HepG2 (cell line): Measurements from ENCODE around the gene FOXK2.

ENCODE experiments used
- AFF4 ChIP-seq: sonication (generic); formaldehyde crosslinking; IDR thresholded peaks from 2 replicates; pipeline ENCODE4 v1.4.0; 2020; ENCODE audit warnings: missing genetic modification reagents
- FOXA1 ChIP-seq, 2 experiments: fragments of 450-650 bp in 1 of 2; sonication (generic) in 1 of 2; formaldehyde crosslinking in 1 of 2; IDR thresholded peaks; 2 replicates each; pipeline versions ENCODE4 v1.4.0 to v1.6.1; 2016 to 2020; ENCODE audit warnings: missing genetic modification reagents in 1 of 2
- GABPA ChIP-seq, 2 experiments: IDR thresholded peaks; 2 replicates each; pipeline ENCODE4 v1.6.1; 2011 to 2016; ENCODE audit warnings: low read depth in 2 of 2, low read length in 1 of 2, missing biosample characterization in 1 of 2, missing genetic modification characterization in 1 of 2
- GABPB1 ChIP-seq: IDR thresholded peaks from 2 replicates; pipeline ENCODE4 v1.6.1; 2016; ENCODE audit warnings: mild to moderate bottlenecking, missing genetic modification reagents, moderate library complexity, missing compliant biosample characterization
- MEIS1 ChIP-seq: sonication (generic); formaldehyde crosslinking; IDR thresholded peaks from 2 replicates; pipeline ENCODE4 v1.9.0; 2021; ENCODE audit warnings: mild to moderate bottlenecking, missing genetic modification reagents, moderate library complexity, borderline replicate concordance
- PHF20 ChIP-seq: sonication (generic); formaldehyde crosslinking; IDR thresholded peaks from 2 replicates; pipeline ENCODE4 v1.5.0; 2020; ENCODE audit warnings: mild to moderate bottlenecking, missing genetic modification reagents
- POLR2A ChIP-seq, 2 experiments: IDR thresholded peaks; 2 replicates each; pipeline ENCODE4 v1.6.1; 2011; ENCODE audit warnings: low read depth in 2 of 2, low read length in 2 of 2, mild to moderate bottlenecking in 1 of 2, moderate library complexity in 1 of 2; ENCODE audit not compliant: insufficient read depth in 1 of 2
- ZBTB43 ChIP-seq: sonication (generic); formaldehyde crosslinking; conservative IDR thresholded peaks from 2 replicates; pipeline ENCODE4 v1.4.0; 2020; ENCODE audit warnings: missing genetic modification reagents
- ZNF282 ChIP-seq: fragments of 450-650 bp; IDR thresholded peaks from 2 replicates; pipeline ENCODE4 v1.6.1; 2018; ENCODE audit not compliant: partially characterized antibody
- ZNF652 ChIP-seq: IDR thresholded peaks from 2 replicates; pipeline ENCODE4 v1.6.1; 2016; ENCODE audit warnings: low read depth, borderline replicate concordance
- ZNF777 ChIP-seq: sonication (generic); formaldehyde crosslinking; IDR thresholded peaks from 2 replicates; pipeline ENCODE4 v1.4.0; 2020; ENCODE audit warnings: missing genetic modification reagents

- no peak for TF ChIP-seq ZNF777 (CRISPR knock-in tag)
- no peak for TF ChIP-seq POLR2A (IDR thresholded peaks at IDR 0.05; ENCODE audit: insufficient read depth in 1 of 2, low read depth in 2 of 2, low read length in 2 of 2)
- no peak for TF ChIP-seq FOXA1 (IDR thresholded peaks at IDR 0.05)
- no peak for TF ChIP-seq FOXA1 (CRISPR knock-in tag; IDR thresholded peaks at IDR 0.05)
- TF ChIP-seq GABPB1 (CRISPR knock-in tag) = no peak
- no peak for TF ChIP-seq PHF20 (CRISPR knock-in tag)
- TF ChIP-seq ZNF282 = no peak
- TF ChIP-seq ZNF652 = no peak
- TF ChIP-seq GABPA (IDR thresholded peaks at IDR 0.05; ENCODE audit: low read depth, low read length) = no peak
- TF ChIP-seq GABPA (CRISPR knock-in tag; IDR thresholded peaks at IDR 0.05; ENCODE audit: low read depth) = no peak
- no peak for TF ChIP-seq ZBTB43 (CRISPR knock-in tag)
- no peak for TF ChIP-seq MEIS1 (CRISPR knock-in tag)
- no peak for TF ChIP-seq AFF4 (CRISPR knock-in tag)
These were observed 134.4 kb downstream of the FOXK2 start for GRCh38 chr17:82653651-82654528.
